Measurements from ENCODE around the gene EFCAB6.

EFCAB6 gene, protein sequence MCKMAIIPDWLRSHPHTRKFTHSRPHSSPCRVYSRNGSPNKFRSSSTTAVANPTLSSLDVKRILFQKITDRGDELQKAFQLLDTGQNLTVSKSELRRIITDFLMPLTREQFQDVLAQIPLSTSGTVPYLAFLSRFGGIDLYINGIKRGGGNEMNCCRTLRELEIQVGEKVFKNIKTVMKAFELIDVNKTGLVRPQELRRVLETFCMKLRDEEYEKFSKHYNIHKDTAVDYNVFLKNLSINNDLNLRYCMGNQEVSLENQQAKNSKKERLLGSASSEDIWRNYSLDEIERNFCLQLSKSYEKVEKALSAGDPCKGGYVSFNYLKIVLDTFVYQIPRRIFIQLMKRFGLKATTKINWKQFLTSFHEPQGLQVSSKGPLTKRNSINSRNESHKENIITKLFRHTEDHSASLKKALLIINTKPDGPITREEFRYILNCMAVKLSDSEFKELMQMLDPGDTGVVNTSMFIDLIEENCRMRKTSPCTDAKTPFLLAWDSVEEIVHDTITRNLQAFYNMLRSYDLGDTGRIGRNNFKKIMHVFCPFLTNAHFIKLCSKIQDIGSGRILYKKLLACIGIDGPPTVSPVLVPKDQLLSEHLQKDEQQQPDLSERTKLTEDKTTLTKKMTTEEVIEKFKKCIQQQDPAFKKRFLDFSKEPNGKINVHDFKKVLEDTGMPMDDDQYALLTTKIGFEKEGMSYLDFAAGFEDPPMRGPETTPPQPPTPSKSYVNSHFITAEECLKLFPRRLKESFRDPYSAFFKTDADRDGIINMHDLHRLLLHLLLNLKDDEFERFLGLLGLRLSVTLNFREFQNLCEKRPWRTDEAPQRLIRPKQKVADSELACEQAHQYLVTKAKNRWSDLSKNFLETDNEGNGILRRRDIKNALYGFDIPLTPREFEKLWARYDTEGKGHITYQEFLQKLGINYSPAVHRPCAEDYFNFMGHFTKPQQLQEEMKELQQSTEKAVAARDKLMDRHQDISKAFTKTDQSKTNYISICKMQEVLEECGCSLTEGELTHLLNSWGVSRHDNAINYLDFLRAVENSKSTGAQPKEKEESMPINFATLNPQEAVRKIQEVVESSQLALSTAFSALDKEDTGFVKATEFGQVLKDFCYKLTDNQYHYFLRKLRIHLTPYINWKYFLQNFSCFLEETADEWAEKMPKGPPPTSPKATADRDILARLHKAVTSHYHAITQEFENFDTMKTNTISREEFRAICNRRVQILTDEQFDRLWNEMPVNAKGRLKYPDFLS (N-terminal part only)

DNA sequence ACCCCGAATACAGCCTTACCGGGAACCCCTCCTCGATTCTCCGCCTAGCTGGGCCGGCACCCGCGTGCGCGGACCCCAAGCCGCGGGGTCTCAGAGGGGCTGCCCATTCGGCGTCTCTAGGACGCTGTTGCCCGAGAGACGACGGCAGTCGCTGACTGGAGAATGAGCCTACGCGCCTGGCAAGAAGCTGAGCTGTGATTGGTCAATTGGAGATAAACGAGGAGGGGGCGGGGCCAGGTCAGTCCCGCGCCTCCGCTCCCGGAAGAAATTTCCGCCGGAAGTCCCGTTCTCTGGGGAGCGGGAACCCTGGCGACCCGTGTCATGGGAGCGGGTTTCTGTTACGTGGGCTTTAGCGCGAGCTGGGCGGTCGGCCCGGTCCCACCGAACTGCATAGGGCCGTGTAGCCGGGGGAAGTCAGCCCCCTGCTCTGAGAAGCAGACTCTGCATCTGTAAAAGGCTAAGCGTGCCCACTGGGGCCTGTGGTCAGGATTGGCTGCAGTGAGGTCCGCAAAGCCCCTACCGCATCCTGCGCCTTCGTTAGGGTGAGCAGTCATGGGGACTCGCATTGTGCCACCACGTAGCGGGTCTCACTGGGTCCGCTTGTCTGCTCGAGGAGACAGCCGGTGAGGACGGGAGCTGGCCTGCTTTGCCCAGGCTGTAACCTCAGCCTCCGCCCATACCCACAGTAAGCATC lies at the start of gene EFCAB6:
TSS of gene EFCAB6 (minus strand) at position 157 of the 694 bp plus-strand sequence. CDS start 29,987 bp downstream, outside the sequence.
- peak; percentile 91 for DNase-seq

DNA sequence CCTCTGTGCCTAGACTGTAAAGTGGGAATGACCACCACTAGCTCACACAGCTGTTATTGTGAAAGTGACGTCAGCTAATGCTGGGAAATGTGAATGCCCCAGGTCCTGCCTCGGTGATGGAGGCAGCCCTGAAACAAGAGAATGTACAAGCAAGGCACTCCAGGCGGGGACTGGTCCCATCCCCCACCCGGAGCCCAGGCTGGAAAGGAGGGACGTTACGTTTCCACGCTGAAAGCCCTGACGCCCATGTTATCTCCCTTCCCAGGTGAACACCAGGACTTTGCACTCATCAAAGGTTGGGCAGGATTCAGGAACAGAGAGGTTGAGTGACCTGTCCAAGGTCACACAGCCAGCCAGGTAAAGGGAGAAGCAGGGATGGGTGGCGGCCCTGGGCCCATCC lies 49.4 kb upstream of the EFCAB6 start:
- DNase-seq: peak; percentile 10

DNA sequence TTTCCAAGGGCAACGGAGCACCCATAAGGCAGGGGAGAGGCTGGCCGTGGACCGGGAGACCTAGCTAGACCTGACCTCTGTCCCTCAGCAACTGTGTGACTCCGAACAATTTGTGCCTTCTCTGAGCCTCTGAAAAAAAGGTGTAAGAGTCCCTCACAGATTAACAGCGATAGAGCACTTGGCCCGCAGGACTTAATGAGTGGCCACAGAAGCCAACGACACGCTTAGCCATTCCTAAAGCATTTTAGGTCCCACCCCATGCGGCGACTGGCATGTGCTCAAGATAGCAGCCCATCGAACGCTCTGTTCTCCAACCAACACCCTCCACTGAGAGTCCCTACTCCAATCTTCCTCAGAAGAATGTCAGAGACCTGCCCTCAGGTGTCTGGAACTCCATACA lies 48.7 kb upstream of the EFCAB6 start:
- no peak for DNase-seq

DNA sequence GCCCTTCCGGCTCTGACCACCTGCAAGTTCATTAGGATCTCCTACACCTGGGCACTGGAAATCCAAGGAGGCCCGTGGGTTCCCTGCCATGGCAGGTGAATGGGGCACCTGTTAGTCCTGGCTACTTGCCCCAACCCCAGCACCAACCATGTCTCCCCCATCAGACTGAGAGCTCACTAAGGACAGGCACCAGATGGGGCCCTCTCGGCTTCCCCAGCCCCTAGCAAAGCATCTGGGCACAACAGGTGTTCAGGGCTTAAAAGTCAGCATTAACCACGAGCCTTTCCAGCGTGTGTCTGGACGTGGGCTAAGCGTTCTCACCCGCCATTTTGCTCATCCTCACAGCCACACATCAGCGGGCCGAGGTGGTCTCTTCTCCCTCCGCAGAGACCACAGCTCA lies 48.0 kb upstream of the EFCAB6 start:
- DNase-seq: no peak

DNA sequence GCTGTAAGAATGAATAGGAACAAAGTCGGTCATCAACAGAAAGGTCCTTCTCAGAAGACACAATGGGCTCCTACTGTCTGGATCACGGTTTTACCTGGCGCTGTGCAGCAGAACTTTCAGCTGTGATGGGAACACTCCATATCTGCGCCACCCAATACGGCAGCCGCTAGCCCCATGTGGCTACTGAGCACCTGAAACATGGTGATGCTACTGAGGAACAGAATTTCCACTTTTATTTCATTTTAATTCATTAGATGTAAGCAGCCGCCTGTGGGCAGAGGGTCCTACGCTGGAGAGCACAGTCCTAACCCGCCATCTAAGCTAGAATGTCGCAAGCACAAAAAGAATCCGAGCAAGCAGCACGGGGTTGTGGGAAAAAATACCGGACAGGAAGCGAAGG lies 47.5 kb upstream of the EFCAB6 start:
- no peak for DNase-seq

DNA sequence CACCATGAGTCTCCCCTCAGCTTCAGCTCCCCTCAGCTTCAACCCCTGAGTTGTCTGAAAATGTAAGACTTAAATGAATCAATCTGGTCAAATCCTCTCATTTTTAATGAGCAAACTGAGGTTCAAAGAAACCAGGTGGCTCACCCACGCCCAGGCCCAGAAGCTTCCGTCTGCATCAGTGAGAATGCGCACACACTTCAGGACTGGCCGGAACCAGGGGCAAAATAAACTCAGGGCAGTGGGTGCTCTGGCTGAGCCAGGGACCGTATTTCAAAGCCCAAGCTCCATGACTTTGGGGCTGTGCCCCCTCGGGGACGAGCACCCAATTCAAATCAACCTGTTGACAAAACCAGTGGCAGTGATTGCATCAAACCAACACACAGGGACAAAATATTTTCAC lies 47.1 kb upstream of the EFCAB6 start:
- no peak for DNase-seq

DNA sequence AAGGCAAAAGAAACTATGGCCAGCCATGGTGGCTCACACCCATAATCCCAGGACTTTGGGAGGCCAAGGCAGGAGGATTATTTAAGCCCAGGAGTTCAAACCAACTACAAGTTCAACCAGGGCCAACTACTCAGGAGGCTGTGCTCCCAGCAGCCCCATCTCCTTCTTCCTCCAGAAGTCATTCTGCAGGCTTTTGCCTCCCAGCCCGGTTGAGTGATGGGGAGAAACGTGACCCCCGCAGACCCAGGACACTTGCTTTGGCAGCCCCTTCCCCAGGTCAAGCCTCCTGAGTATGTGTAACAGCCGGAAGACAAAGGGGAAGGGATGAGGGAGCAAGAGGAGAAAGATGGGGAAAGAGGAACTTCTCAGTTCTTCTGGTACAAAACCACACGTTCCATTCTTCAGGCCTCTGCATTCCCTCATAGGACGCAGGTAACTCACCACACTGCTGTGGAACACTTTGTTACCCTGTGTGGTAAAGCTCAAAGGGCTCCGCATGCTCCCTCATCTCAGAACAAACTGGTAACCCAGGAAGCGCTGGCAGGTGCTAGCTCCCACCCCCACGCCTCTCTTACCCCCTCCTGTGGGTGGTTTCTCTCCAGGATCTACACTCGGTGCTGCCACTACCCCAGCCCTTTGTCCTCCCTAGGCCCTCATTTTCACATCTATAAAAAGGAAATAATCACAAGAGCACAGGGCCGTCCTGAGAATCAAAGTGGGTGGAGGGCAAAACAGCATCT lies 46.2 kb upstream of the EFCAB6 start:
- no peak for DNase-seq

DNA sequence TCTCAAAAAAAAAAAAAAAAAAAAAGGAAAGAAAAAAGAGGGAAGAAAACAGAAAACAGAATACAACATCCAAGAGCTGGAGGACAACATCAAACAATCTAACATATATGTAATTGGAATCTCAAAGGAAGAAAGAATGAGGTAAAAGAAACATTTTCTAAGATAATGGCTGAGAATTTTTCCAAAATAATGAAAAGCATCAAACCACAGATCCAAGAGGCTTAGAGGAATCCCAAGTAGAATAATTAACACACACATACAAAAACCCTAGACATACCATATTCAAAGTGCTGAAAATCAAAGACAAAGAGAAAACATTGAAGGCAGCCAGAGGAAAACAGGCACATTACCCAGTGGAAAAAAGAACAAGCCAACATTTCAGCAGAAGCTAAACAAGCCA lies 45.3 kb upstream of the EFCAB6 start:
- no peak for DNase-seq

DNA sequence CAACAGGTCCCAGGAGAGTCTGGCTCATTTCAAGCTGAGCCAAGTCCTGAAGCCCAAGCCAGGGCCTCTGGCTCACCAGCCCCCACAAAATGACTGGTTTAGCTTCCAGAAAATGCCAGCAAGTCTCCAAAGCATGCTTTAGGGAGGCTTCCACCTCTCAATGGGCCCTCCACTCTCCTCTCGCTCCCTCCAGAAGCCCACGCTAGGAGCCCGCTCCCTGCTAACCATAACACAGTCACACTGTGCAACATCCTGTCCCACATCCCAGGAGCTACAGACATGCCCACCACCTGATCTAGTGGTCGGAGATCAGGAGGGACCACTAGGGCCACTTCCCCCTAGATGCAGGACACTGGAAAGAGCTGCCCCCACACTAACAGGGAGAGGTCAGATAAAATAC lies 43.3 kb upstream of the EFCAB6 start:
- DNase-seq: no peak

DNA sequence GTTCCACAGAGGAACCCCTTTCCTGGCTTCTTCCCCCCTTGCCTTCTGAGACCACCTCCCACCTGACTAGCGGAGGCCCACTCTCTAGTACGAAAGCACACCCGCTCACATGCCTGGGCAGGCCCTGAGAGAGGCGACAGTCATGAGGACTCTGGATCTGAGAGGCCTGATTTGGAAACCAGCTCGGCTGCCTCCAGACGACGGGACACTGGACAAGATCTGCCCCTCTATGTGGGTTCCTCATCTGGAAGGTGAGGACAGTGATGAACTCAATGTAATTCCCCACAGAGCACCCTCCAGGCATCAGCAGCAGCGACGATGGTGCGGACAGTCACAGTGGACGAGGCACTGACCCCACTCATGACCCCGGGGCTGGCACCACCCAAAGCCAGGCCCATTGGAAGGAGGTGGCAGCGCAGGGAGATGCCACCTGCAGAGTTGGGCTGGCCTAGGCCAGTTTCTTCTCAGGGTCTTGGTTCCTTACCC lies 42.7 kb upstream of the EFCAB6 start:
- DNase-seq: no peak

DNA sequence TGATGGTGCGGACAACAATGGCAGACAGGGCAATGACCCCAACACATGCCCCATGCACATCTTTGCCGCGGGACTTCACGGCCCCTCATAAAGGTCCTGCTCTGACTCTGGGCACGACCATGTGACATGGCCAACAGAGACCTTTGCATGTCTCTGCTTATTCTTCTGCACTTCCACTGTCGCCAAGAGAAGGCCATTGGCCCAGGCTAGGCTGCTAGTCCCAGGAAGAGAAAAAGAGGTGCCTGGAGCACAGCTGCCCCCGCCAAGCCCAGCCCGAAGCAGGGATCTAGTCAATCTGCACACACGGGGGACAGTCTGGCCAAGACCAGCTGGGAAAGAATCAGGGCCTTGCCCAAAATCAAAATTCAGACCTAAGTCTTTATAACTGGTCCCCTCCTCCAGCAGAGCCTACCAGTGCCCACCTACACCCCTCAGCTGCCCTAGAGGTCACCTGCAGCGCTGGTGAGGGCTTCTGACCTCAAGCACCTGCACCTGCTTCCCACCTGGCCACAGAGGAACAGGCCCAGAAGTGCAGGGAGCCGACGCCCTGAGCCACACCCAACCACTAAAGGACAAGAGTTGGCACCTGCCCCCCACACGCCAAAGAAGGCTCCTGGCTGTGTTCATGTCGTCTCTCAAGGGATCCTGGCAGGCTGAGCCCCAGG lies 42.1 kb upstream of the EFCAB6 start:
- DNase-seq: no peak

DNA sequence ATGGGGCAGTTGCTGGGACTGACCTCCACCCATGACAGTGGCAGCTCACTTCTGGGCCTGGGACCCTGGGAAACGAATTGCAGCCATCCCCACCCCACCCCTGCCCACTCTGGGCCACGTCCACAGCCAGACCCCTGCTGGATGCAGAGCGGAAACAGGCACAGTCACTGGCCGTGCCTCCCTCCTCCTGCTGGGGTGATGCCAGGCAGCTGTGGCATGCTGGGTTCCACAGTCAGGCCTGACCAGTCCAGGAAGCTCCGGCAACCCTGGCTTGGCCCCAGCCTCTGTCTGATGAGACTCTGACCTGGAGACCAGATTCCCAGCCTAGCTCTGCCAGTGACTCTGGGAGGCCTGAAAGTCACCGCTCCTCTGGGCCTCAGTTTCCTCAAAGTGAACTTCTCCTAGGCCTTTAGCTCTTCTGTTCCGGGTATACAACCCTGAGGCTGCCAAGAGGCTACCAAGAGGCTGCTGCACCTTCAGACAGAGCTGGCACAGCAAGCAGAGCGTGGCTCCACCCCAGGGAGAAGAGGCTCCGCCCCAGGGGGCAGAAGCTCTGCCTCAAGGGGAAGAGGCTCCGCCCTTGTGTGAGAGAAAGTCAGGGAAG lies 41.3 kb upstream of the EFCAB6 start:
- no peak for DNase-seq

DNA sequence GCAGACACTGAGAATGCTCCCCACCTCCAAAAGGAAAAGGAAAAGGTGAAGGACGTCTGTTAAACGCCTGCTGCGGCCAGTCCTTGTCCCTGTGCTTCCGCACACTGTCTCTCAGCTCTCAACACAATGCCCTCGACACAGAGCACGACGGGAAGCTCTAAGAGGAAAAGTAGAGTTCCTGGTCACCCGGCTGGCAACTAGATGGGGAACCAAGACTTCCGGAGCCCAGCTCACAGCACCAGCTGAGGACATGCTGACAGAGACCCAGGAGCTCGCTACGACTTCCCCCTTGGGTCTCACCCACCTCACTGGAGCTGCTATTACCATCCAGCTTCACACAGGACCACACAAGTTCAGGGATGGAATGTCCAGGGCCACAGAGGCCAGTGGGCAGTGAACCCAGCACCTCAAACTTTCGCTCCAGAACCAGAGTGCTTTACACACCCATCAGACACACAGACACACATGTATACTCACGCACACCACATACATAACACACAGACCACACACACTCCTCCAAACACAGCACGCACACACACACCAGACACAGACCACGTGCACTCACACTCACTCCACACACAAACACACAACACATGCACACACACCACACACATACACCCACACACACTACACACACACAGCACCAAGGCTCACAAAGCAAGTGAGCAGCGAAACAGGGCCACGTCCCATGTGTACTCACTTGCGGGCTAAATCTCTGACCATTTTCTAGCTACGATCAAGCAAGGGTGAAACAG lies 40.6 kb upstream of the EFCAB6 start:
- DNase-seq: no peak

DNA sequence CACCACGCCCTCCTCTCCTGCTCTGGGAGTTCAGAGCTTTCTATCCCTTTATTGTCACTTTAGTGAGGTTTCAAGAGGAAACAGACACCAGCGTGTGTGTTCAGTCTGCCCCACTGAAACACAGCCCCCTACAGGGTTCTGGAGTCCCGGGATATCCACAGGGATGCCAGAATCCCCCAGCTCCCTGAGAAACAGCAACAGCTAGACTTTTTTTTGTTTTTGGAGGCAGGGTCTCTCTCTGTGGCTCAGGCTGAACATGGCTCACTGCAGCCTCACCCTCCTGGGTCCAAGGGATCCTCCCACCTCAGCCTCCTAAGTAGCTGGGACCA lies 39.8 kb upstream of the EFCAB6 start:
- no peak for DNase-seq

DNA sequence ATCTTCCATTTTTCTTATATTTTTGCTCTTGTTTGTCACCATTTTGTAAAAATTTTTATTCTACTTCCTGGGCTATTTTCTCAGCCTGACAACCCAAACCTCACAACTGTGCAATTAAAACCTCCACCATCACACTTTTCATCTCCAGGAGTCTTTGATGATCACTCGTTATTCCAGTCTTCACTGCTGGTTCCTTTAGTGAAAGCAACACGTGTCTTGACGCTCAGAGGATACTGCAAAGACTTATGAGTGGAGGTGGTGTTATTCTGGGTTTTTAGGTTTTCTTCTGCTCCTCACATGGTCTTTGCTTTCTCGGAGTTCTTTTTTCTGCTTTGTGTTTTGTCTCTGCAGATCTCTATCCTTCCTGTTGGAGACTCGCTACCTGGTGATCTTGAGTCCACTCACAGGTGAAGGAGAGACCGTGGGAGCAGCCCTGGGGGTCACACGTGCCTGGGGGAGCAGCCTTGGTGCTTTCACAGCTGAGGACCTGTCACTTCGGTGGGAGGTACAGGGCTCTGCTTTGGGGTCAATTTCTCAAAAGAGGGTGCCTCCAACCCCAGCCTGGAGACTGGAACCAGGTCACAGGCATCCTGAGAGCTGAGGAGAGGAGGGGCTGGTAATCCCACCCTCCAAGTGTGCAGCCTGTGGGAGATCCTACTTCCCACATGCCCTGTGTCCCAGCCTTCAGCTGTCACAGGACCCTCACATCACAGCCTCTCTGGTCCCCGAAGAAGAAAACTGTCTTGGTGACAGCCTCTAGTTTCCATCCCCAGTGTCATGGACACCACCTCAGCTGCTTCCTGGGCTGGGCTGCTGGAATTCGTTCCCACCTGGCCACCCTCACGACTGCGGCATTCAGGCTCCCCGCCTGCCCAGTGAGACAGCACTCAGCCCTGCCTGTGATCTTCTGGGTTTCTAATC lies 39.2 kb upstream of the EFCAB6 start:
- DNase-seq: no peak

DNA sequence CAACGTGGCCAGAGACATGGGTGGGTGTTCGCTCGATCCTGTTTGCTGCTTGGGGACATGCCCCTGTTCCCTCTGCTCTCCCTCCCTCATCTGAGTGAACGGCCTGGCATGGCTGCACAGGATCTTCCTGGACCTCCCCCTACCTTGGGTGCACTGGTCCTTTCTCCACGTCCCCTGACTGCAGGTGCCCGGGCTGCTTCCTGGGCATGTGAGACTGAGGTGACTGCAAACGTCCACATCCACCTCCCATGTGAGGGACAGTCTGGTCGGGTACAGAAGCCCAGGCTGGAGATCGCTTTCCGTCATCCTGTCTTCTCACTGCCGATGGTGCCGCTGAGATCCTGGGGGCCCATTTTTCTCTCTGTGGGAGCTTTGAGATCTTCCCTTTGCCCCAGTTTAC lies 38.4 kb upstream of the EFCAB6 start:
- DNase-seq: no peak

DNA sequence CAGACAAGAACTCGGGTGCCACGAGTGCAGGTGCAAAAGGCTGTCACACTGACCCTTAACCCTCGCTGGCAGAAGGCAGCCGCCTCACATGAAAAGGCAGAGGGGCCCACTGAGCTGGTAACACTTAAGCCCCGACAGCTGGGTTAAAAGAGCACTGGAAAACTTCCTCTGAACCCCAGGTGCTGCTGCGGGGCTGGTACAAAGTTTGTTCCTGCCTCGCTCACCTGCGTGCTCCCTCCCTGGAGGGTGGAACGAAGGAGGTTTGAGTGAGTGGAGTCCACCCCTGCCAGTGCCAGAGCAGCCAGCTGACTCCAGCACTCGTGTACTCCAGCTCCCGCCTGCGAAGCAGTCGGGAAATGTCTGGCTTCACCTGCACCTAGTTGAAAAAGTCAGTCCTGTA lies 37.6 kb upstream of the EFCAB6 start:
- no peak for DNase-seq

DNA sequence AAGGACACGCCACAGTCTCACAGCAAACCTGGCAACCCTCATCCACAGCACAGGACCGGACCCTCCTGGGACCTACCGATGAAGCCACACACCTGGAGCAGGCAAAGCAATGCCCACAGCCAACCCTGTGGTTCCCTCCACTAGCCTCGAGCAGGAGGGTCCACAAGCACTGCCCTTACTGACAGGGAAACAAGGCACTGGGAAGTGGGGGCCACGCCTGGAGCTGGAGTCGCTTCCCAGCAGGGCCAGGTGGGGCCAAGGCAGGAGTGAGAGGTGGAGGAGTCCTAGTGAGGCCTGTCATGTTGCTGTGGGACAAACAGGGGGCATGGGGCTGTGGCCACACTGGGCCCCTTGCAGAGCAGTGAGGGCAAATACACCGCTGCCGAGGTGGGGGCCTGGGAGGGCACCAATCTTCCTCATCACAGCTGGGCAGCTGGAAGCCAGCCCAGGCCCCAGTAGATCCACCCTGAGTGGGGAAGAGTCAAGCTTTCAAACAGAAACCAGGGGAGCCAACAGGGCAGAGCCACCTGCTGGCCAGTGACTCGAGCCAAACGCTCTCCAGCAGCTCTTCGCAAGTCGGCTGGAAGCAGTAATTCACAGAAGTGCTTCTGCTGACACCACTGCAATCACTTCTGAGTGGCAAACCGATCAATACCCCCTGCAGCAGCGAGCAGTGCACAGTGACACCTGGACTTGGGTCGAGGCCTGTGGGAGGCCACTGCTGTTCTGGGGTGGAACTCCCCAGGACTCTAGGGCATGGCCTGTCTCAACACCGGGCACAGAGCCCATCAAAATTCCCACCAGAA lies 36.5 kb upstream of the EFCAB6 start:
- DNase-seq: no peak

Data from fibroblast of skin of right quadriceps (primary cell).